SHP77 treated with DMSO at 0.1 percent for 48 hours (cell line): ENCODE results near the gene ANO2.

ENCODE experiments used
- DNase-seq: peaks from one replicate; lab custom pipeline; 2025; lab: John Stamatoyannopoulos, UW

ANO2 gene

DNA sequence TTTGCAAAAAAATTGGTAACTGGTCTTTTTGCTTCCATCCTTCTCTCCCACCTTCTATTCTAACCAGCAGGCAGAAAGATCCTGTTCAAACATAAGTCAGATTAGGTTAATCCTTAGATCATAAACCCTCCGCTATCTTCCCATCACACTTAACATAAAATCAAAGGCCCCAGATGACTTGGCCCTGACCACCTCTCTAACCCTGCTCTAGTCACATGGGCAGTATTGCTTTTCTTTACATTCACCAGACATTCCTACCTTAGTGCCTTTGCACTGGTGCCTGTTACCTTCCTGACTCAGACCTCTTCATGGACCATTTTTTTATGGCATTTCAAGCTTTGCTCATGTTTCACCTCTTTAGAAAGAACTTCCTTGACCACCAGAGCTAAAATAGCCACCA lies 429.6 kb downstream of the ANO2 start:
- DNase-seq, result no peak

DNA sequence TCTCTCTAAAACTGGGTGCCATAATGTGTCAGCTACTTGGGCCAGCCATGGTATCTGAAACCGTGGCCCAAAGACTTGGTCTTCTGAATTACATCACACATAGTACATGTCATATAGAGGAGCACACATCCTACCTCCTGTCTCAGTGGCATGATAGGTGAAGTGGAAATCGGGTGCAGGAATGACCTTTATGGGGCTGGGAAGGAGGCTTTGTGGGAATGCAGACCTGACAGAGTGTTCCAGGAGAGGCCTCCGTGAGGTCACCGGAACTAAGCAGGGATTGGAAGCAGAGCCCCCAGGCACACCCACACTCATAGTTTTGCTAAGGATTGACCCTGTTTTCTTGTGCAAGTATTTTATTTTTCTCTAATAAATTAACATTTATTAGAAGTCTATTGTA lies 430.5 kb downstream of the ANO2 start:
- no peak for DNase-seq

DNA sequence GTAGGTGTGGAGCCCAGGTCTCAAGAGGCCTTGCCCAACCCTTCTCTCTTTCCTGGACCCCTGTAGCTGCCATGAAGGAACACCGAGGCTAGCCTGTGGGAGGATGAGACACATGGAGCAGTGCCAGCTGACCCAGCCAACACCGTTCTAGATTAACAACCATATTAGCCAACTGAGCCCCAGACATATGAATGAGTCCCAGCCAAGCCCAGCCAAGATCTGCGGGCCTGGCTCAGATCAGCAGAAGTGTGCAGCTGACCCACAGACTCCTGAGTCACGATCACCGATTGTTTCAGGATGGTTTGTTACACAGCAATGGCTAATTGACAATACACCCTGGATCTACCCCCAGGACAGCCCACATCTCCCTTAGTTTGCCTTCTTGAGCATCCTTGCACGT lies 431.0 kb downstream of the ANO2 start:
- no peak for DNase-seq

DNA sequence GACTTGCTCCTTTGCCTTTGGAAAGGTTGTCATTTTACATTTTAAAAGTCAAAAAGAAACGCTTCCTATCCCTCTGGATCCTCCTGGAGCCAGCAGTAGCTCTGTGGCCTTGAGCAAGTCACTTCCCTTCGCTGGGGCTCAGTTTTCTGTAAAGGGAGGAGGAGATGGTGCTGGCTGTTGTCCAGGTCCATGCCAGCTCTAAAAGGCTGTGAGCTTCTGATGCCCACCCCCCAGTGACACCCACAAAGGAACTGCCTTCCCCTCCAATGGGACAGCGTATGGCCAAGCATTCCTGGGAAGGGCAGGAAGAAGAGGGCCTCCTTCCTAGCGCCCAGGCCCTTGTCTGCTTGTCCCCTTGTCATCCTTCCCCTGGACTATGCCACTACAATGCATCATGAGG lies 431.7 kb downstream of the ANO2 start:
- DNase-seq, result no peak
